Measurements from ENCODE around the gene TREH. TPM values are rescaled to one million over a fixed set of nuclear protein-coding genes. Genes with fewer than 3 reads are reported as not detected.

Gene TREH
- total RNA-seq, 1 donor from 2014 or later, result 0.25 TPM

GRCh38 chr11:118607401-118608359 lies 71.8 kb downstream of the TREH start, which contains the start of gene PHLDB1:
Gene PHLDB1 (plus strand): TSS chr11:118607615. CDS start chr11:118613837, 6,222 bp downstream.
- Histone ChIP-seq H3K4me1 (peaks cover 88% of the 10 kb centered on the region), H3K36me3 (no peaks in the 10 kb centered on the region), H3K4me3 (peak within 1 kb of the TSS; percentile 81 to 94), H3K27ac (peak within 1 kb of the TSS; percentile 98), H3K9me3 (no peaks in the 10 kb centered on the region), H3K27me3 (no peaks in the 10 kb centered on the region)
- TF ChIP-seq POLR2A (IDR thresholded peaks at IDR 0.05) (peak in 1 of 2 donors; percentile 80), POLR2AphosphoS5 (IDR thresholded peaks at IDR 0.05; ENCODE audit: insufficient read depth in 1 of 2, low read depth in 1 of 2) (peak in 1 of 2 donors; percentile 83), CTCF (IDR thresholded peaks at IDR 0.05) (peak in 1 of 3 experiments; percentile 40)
- intact Hi-C loops (cut with DNase I), result no loop called here
- peak in 1 of 2 donors; percentile 92 for DNase-seq (ENCODE audit: extremely low spot score in 2 of 2)

Small RNA genes within 50 kb of the gene (microRNA-seq; reads per million reads assigned to microRNA genes)
- gene MIR6716 (ENCODE audit: borderline number of aligned reads, borderline replicate concordance), result not detected

Small RNA genes within 50 kb of the gene (small RNA-seq; reads per million reads assigned to genes)
- not detected for gene RNU6-376P

Other genes with a start within 250 kb of the TREH start
- gene KMT2A, start 243.2 kb downstream of the TREH start, total RNA-seq, result 72.7 TPM
- not detected for gene TTC36, start 152.2 kb downstream of the TREH start, total RNA-seq
- gene TMEM25, start 148.5 kb downstream of the TREH start, total RNA-seq, result 21.4 TPM
- 30.0 TPM for gene IFT46, start 113.7 kb downstream of the TREH start, total RNA-seq
- 78.6 TPM for gene ARCN1, start 107.2 kb downstream of the TREH start, total RNA-seq
- 119 TPM for gene PHLDB1, start 72.0 kb downstream of the TREH start, total RNA-seq
- 81.5 TPM for gene DDX6, start 111.5 kb upstream of the TREH start, total RNA-seq
- not detected for gene CXCR5, start 204.2 kb upstream of the TREH start, total RNA-seq
- gene BCL9L, start 246.3 kb upstream of the TREH start, total RNA-seq, result 30.0 TPM

Data from vagina (tissue), 2 donors.